HG03066 (cell line): ENCODE results near the gene BGN.

Experiments used
- ATAC-seq: cut with Tn5 transposase; IDR thresholded peaks from one replicate; pipeline ENCODE4 v1.9.1; 2021; ENCODE audit warnings: low read depth; ENCODE audit not compliant: unreplicated experiment

BGN gene

GRCh38 chrX:153494541-153495361 is at the start of gene BGN:
BGN (plus strand) TSS chrX:153494980; CDS start chrX:153504632, 9,652 bp downstream.
- no peak for ATAC-seq

DNA sequence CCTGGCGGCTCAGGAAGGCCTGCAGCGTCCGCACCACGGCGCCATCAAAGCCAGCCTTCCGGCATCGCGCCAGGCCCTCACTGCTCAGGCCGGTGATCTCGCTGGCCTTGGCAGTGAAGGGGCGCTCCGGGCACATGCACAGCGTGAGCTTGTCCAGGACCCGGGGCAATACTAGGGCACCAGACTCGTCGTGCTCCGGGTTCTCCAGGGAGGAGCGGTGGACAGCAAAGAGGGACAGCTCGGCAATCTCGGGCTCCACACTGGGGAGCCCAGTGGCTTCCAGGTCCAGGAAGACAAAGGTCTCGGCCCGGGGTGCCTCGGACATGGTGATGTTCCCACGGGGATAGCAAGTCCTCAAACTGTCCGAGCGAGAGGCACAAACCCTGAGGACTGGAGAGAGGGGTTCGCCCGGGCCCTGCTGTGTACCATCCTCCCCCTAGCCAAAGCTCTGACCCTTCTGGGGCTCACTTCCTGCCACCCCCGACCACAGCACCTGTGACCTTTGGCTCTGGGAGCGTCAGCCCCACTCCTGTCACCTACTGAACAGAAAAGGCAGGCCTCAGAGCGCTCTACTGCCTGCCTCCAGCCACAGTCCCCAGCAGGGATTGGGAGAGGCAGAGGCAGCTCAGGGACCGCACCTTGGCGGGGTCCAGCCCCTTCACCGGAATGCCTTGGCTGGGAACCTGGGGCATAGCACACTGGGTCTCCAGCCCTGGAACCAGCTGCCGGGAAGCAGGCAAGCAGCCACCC is 49.5 kb upstream of the BGN start:
- ATAC-seq, result no peak

DNA sequence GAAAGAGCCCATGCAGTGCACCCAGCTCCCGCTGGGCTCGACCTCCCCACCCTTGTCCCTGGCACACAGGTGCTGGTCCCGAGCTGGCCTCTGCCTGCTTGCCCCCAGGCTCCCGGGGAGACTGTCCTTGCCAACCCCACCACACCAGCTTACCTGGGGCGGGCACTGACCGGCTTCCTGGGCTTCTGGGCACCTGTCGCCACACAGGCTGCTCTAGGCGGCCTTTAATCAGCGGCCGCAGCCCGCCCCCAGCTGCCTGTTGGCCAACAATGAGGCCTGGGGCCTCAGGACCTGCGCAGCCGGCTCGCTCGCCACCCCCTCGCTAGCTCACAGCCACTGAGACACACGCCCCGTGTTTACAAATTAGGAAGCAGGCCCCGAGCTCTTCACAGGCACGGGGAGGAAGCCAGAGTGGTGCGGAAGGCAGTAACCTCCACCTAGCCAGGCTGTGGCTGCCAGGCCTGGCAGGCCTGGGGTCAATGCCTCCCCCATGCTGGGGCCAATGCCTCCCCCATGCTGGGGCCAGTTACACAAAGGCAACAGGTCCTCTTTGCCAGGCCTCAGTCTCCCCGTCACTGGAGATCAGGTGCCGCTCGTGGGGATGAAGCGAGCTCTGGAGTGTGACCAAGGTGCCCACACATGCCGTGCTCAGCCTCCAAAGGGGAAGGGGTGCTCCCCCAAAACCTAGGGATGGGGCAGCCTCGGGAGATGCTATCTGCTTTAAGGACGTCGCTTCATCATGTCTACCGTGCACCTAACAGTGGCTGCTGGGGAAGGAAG is 48.7 kb upstream of the BGN start, which contains the start of gene TREX2:
Gene TREX2 (minus strand): TSS at position 201 of the 780 bp plus-strand sequence. CDS start 626 bp downstream, outside the sequence.
- ATAC-seq, result no peak

GRCh38 chrX:153446636-153446936 is 48.2 kb upstream of the BGN start:
- ATAC-seq, result no peak

DNA sequence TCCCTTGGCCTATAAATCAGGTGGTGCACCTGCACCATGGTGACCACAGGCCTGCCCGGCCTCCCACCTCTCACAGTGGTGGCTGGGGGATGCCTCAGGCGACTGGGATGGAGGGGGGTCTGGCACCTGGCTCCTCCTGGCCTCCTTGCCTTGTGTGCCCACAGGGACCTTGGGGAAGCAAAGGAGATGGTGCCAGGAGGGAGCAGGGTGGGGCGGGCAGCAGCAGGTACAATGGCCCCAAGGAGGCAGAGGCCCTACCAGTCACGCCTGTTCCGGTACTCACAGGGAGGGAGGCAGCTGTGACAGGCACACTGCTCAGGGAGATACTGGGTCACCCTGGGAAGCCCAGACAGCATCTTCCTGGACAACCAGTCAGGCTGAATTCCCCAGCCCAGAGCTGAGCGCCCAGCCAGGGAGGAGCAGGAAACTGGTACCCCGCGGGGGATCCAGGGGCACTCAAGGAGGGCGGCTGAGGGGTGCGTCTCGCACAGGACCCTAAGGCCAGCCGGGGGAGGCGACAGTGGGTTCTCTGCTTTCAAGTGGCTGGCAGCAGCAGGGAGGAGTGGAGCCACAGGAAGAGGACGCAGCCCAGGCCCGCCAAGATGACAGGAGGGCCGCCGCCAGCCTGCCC is 47.7 kb upstream of the BGN start:
- no peak for ATAC-seq

DNA sequence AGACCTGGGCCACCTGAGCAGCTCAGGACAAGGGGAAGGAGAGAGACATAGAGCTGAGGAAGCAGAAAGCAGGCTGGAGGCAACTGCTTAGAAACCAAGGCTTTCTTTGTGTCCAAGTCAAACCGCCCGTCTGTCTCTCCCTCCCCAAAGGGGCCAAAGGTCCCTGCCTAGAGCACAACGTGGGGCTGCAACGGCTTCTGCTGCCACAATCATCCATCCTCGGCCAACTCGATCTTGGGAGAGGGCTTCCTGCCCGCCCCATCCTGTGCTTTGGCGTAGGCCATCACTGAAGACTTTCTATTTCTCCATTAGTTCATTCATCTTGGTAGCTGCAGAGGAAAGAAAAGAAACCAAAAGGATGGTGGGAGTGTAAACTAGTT is 47.2 kb upstream of the BGN start:
- no peak for ATAC-seq

- no peak for ATAC-seq
These were observed 46.0 kb upstream of the BGN start for GRCh38 chrX:153448556-153449367.

DNA sequence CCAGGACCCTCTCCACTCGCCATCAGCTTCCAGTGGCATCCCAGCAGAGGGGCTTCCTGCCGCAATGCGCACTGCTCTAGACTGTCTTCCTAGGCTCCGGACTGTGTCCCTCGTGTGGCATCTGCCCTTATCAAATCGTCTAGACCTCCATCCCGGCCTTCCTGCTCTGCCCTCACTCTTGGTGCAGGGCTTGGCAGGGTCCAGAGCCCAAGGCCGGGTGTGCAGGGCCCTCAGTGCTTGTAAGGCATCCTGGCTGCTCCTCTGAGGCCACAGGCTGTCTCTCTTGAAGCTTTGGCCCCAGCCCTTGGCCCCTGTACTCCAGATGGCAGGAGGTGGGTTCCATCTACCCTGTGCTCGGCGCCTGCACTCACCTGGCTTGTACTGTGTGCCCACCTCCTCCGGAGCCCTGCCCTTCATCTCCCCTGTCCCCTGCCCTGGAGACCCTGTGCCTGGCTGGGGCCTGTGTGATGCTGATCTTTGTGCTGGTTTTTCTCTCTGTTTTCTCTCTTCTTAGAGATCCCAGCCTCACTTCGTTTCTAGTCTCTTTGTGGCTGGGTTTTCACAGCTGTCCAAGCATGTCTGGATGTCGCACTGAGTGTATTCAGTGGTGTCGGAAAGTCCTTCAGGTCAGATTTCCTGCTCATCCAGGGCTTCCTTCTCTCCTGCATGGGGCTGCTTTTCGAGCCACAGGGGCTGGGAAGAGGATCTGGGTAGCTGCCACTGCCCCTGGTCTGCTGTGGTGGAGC is 45.2 kb upstream of the BGN start:
- no peak for ATAC-seq

DNA sequence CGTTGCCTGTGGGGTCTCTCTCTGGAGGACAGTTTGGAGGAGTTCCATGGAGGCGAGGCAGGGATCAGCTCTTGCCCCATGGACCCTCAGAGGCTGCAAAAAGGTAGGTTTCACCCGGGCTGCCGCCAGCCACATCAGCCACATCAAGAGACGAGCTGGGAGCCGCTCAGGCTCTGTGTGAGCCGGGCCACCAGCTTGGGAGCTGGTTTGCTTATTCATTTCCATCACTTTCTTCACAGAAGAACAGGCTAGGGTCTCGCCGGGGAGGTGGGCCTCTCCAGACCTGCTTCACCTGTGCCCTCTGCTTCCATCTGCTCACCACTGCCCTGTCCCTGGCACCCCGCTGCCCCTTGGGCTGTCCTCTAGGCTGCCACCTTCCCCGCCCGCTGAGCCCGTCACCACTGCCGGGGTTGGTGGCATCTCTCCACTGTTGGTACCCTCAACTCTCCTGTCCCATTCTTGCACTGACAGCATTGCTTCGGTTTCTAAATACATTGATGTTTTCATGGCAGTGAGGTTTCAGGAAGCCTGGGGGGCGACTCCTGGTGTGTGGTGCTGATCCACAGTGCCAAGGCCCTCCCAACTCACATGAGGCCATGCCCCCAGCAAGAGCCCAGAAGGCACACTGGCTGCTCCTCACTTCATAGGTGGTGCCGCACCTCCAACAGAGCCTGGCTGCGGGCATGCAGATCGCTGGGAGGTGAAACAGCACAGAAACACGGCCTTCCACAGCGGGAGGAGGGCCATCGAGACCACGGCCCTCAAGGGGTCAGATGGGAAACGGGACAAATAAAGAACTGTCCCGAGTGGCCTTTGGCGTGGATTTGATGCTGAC is 44.4 kb upstream of the BGN start:
- ATAC-seq, result no peak

GRCh38 chrX:153450949-153451277 is 43.9 kb upstream of the BGN start:
- no peak for ATAC-seq

DNA sequence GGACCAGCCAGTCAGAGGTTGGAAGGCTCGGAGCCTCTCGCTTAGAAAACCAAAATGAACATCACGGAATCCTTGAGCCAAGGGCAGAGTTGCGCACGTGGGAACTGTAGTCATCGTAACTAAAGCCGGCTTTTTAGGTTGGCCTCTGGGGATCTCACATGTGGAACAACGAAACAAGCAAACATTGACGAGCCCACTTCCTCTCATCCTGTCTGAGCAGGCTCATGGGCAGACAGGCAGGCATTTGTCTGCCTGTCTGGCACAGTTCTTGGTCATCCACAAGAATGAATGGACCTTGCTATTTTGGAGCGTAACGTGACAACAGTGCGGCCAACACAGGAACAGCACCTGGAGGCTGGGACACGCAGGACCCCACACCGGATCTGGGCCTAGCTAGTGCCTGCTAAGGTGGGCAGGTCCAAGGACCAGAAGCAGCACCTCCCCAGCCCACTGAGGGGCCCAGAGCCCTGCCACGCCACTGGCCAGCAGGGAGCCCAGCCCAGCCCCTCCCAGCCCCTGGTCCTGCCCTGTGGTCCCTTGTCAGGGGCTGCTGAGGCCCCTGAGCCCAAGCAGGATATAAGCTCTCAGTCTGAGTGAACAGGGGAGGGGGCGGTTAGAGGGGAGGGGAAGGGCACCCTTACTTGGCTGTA is 39.8 kb upstream of the BGN start:
- no peak for ATAC-seq

GRCh38 chrX:153455571-153455970 is 39.2 kb upstream of the BGN start:
- no peak for ATAC-seq

DNA sequence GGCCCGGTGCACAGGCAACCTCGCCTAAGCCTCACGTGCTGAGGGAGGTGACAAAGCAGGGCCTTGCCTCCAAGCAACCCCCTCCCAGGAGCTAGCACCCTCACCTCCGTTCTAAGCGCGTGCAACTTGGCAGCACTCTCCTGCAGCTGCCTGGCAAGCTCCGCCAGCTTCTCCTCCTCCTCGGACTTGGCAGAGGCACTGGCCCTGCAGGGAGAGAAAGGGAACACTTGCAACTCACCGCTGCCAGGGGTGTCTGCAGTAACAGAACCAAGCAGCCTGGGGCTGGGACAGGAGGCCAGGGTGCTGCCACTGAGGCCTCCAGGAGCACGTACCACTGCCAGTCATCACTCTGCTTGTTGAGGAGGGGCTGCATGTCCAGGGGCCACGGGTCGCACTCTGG is 38.6 kb upstream of the BGN start:
- no peak for ATAC-seq

GRCh38 chrX:153456704-153457103 is 38.1 kb upstream of the BGN start:
- no peak for ATAC-seq

- no peak for ATAC-seq
These were observed 37.5 kb upstream of the BGN start for GRCh38 chrX:153457136-153457825.

- ATAC-seq, result no peak
These were observed 36.8 kb upstream of the BGN start for GRCh38 chrX:153457827-153458466.

GRCh38 chrX:153458476-153458875 is 36.3 kb upstream of the BGN start:
- ATAC-seq, result no peak
